Stimulated activated effector memory CD8-positive, alpha-beta T cell treated with anti-CD3 and anti-CD28 coated beads, Interleukin-12 subunit alpha, Interleukin-12 subunit beta, amount 100 ng/mL, for 72 hours (primary cell): ENCODE measurements around the gene HEPACAM.
A peak's percentile ranks its signal among the peaks of the same experiment; 100 is the strongest.
"Not testable (repeated sequence)": the region's sequence is repeated elsewhere in the genome, so short reads cannot be mapped to it uniquely, and the experiment has no call there.

ENCODE experiments used
- ATAC-seq: fragments of 150-1000 bp; cut with Tn5 transposase; 2 replicates; pipeline ENCODE4 v1.10.0; 2021
- DNase-seq, 2 donors: peaks; one replicate each; pipeline ENCODE4 v3.0.0; 2021 to 2022; ENCODE audit warnings: low spot score in 2 of 2
- H3K27ac Mint-ChIP-seq: one replicate; pipeline ENCODE4 v1.8.0; 2022; ENCODE audit warnings: mild to moderate bottlenecking, mixed read lengths
- H3K36me3 Mint-ChIP-seq: one replicate; pipeline ENCODE4 v1.8.0; 2022; ENCODE audit warnings: mild to moderate bottlenecking, mixed read lengths
- H3K4me1 Mint-ChIP-seq: one replicate; pipeline ENCODE4 v1.8.0; 2022; ENCODE audit warnings: mixed read lengths
- H3K4me3 Mint-ChIP-seq: one replicate; pipeline ENCODE4 v1.8.0; 2022; ENCODE audit warnings: mild to moderate bottlenecking, mixed read lengths
- H3K9me3 Mint-ChIP-seq: one replicate; pipeline ENCODE4 v1.8.0; 2022; ENCODE audit warnings: mixed read lengths

The HEPACAM gene, protein sequence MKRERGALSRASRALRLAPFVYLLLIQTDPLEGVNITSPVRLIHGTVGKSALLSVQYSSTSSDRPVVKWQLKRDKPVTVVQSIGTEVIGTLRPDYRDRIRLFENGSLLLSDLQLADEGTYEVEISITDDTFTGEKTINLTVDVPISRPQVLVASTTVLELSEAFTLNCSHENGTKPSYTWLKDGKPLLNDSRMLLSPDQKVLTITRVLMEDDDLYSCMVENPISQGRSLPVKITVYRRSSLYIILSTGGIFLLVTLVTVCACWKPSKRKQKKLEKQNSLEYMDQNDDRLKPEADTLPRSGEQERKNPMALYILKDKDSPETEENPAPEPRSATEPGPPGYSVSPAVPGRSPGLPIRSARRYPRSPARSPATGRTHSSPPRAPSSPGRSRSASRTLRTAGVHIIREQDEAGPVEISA

DNA sequence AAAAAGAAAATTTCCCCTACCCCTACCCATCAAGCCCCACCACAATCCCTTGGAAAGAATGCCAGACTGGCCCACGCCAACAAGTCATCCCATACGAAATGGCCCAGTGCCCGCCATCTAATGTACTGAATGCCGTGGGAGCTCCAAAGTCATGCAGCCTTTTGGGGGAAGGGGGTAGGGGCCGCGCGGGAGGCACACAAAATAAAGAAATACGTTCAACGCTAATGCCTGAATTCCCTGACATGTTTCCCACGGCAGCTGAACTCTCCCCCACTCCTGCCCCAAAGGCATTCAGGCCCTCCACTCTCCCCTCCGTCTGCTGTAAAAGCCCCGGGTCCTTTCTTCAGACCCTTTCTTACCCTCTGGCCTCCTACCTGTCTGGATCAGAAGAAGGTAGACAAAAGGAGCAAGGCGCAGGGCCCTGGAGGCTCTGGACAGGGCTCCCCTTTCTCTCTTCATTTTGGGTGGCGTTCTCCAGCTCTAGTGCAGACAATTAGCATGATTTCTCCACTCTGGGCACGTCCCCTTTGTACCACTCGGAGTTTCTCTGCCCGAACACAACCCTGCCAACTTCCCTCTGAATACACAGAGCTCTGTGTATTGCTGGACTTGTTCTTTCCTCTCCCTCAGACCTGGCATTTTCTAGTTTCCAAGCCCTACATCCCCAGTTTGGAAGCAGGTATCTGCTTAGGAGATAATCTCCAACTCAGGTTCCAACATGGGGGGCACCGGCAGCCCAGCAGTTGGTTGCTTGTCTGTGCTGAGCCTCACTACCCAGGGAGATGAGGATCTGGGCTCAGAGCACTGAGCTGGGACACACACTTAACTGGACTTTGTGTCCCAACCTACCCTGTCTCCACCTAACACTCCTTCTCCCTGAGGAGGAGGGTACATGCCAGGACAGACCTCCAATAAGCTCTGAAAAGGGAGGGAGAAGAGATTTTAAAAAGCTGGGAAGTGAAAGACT, at the start of gene HEPACAM:
Gene HEPACAM, minus strand, starts transcription at position 500 of the 967 bp plus-strand sequence. Its CDS starts 41 bp downstream, at position 459.
- no peaks in the 10 kb centered on the region for H3K4me1 Mint-ChIP-seq
- ATAC-seq (no peak), DNase-seq (peak in 1 of 2 donors; percentile 30)
- H3K27ac Mint-ChIP-seq: no peak within 1 kb of the TSS
- no peak within 1 kb of the TSS for H3K4me3 Mint-ChIP-seq
- no peaks in the 10 kb centered on the region for H3K36me3 Mint-ChIP-seq
- H3K9me3 Mint-ChIP-seq: no peaks in the 10 kb centered on the region

DNA sequence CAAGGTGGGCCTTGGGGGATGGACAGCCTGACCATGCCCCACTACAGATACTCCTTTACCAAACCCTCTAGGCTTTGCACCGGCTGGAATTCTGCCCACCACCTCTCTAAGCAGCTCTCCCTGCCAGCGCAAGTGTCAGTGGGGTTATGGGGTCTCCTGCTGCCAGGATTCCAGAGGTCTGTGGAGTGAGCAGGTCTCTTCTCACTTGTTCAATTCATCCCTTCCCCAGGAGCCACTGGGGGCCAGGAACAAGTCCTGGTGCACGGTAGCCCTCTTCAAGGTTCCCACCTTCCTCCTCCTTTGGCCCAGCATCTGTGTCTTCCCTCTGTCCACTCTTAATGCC, 48.6 kb upstream of the HEPACAM start:
- Mint-ChIP-seq H3K9me3 (peaks cover 7% of the 10 kb centered on the region), H3K27ac (no peak overlapping the region), H3K36me3 (no peaks in the 10 kb centered on the region), H3K4me3 (no peak overlapping the region), H3K4me1 (no peaks in the 10 kb centered on the region)
- ATAC-seq (no peak), DNase-seq (no peak)

DNA sequence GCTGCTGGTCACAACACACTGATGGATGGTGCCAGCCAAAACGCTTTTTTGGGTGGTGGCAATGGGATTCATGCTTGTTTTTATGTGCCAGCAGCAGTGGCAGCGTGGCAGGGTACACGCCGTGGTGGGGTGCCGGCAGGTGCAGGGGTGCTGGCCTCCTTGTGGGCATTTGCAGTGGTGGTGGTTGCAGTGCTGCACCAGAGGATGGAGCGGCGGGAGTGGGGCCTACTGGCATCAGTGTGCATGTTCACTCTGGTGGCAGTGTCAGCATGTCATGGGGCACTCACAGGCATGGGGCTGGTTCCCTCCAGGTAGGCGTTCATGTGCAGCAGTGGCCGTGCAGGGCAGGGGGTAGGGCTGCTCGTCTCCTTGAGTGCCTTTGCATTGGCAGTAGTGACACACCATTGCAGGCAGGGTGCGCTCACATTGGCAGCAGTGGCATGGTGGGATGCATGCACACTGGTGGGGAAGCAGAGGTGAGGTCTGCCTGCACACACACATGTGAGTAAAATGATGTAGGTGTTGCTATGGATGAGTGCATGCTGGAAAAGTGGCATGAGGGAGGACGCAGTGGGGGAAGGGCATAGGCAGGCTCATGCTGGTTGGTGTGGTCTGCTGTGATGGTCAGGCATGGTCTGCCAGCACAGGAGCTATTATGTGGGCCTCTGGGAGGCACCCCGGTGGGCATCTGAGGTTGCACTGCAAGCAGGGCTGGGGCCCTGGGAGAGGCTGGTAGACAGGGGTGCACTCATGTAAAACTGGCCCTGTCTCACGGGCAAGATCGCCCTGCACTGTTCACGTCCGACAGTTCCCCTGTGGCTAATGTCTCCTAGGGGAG, 48.0 kb upstream of the HEPACAM start:
- no peaks in the 10 kb centered on the region for H3K36me3 Mint-ChIP-seq
- H3K4me3 Mint-ChIP-seq: no peak overlapping the region
- H3K4me1 Mint-ChIP-seq: no peaks in the 10 kb centered on the region
- no peak overlapping the region for H3K27ac Mint-ChIP-seq
- ATAC-seq: no peak
- DNase-seq: no peak
- H3K9me3 Mint-ChIP-seq: peaks cover 9% of the 10 kb centered on the region

DNA sequence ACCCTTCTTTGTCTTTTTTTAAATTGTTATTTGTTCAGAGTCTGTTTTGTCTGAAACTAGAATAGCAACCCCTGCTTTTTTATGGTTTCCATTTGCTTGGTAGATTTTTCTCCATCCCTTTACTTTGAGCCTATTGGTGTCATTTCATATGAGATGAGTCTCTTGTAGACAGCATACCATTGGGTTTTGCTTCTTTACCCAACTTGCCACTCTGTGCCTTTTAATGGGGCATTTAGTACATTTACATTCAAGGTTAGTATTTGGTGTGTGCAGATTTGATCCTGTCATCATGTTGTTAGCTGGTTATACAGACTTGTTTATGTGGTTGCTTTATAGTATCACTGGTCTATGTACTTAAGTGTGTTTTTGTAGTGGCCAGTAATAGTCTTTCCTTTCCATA, 46.2 kb upstream of the HEPACAM start:
- DNase-seq (no peak), ATAC-seq (no peak)
- no peak overlapping the region for H3K27ac Mint-ChIP-seq
- peaks cover 9% of the 10 kb centered on the region for H3K9me3 Mint-ChIP-seq
- H3K36me3 Mint-ChIP-seq: no peaks in the 10 kb centered on the region
- H3K4me3 Mint-ChIP-seq: no peak overlapping the region
- H3K4me1 Mint-ChIP-seq: no peaks in the 10 kb centered on the region

DNA sequence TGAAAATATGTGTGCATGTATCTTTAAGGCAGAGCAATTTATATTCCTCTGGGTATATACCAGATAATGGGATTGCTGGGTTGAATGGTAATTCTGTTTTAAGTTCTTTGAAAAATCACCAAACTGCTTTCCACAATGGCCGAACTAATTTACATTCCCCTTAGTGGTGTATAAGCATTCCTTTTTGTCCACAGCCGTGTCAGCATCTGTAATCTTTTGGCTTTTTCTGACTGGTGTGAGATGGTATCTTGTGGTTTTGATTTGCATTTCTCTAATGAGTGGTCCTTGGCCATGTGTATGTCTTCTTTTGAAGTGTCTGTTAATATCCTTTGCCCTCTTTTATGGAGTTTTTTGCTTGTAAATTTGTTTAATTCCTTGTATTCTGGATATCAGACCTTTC, 42.5 kb upstream of the HEPACAM start:
- Mint-ChIP-seq H3K4me3 (no peak overlapping the region), H3K4me1 (no peaks in the 10 kb centered on the region), H3K9me3 (peaks cover 9% of the 10 kb centered on the region), H3K36me3 (no peaks in the 10 kb centered on the region), H3K27ac (no peak overlapping the region)
- ATAC-seq: no peak
- DNase-seq: no peak

DNA sequence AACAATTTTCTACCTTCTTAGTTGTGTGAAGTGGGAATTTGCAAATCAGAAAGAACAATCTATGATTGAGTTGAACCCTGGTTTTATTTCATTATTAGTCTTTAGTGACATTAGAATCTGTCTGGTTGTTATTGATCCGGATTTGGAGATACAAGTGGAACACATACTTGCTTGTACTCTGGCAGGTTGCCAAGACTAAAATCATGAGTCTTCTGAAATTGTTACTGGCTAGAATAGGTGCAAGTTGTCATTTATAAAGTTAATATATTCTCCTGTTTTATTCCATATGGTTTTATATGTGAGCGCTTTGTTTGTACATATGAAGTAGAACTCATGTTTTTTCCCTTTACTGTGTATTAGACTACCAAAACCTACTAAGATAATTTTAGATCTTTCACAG, 41.2 kb upstream of the HEPACAM start:
- H3K4me1 Mint-ChIP-seq: no peaks in the 10 kb centered on the region
- no peak for DNase-seq

DNA sequence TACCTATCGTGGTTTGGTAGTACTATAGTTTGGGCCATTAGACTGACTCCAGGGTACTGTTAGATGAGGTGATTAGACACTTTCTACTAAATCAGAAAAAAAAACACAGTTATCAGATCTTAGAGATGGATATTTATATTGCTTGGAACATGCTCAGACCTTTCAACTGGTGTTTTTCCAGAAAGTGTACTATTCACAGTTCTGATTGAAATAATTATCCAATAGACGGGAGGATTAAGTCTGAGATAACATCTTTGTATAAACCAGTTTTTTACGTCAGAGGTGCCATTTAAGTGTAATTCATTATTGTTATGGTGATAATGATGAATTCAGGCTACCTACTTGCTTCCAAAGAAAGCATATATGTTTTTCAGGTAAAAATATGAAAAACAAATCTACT, 40.7 kb upstream of the HEPACAM start:
- no peaks in the 10 kb centered on the region for H3K4me1 Mint-ChIP-seq
- H3K9me3 Mint-ChIP-seq: peaks cover 6% of the 10 kb centered on the region
- ATAC-seq (no peak), DNase-seq (no peak)
- no peaks in the 10 kb centered on the region for H3K36me3 Mint-ChIP-seq
- H3K27ac Mint-ChIP-seq: no peak overlapping the region
- H3K4me3 Mint-ChIP-seq: no peak overlapping the region

More for the DNA sequence above, 41.2 kb upstream of the HEPACAM start:
- no peak for ATAC-seq
- peaks cover 6% of the 10 kb centered on the region for H3K9me3 Mint-ChIP-seq
- H3K4me3 Mint-ChIP-seq: no peak overlapping the region
- H3K36me3 Mint-ChIP-seq: no peaks in the 10 kb centered on the region
- H3K27ac Mint-ChIP-seq: no peak overlapping the region

DNA sequence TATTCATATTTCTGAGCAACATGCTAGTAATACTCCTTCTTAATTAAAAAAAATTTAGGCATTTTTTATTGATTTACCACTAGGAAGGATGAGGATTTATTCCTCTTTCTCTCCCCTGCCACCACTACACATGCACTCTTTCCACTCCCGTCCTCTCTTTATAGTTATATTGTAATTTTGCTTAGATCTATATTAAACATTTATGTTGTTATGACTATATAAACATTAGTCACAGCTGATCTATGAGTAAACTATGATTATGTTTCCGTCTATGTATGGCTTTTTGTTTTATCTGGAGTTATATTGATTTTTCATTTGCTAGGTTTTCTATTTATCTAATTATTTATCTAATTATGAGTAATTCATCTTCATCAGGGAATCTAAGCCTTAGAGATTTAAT, 36.0 kb upstream of the HEPACAM start:
- DNase-seq (no peak), ATAC-seq (no peak)
- Mint-ChIP-seq H3K4me3 (no peak overlapping the region), H3K27ac (no peak overlapping the region), H3K36me3 (no peaks in the 10 kb centered on the region), H3K4me1 (no peaks in the 10 kb centered on the region), H3K9me3 (no peaks in the 10 kb centered on the region)

DNA sequence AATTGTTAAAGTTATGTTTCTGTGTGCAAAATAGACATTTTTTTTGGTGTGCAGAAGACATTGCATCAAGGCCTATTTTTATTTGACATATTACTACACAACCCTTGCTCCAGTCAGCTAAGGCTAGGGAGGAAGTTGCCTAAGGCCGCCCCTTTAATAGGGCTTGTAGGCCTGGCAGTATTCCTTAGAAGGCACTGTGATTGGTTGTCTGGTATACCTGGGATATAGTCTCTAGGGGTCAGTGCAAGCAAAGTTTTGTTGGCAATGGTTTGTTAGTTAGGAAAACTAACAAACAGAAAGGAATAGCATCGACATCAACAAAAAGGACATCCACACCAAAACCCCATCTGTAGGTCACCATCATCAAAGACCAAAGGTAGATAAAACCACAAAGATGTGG, 35.1 kb upstream of the HEPACAM start:
- ATAC-seq (no peak), DNase-seq (no peak)
- H3K9me3 Mint-ChIP-seq: no peaks in the 10 kb centered on the region
- no peak overlapping the region for H3K27ac Mint-ChIP-seq
- no peaks in the 10 kb centered on the region for H3K4me1 Mint-ChIP-seq
- H3K36me3 Mint-ChIP-seq: no peaks in the 10 kb centered on the region
- H3K4me3 Mint-ChIP-seq: no peak overlapping the region

DNA sequence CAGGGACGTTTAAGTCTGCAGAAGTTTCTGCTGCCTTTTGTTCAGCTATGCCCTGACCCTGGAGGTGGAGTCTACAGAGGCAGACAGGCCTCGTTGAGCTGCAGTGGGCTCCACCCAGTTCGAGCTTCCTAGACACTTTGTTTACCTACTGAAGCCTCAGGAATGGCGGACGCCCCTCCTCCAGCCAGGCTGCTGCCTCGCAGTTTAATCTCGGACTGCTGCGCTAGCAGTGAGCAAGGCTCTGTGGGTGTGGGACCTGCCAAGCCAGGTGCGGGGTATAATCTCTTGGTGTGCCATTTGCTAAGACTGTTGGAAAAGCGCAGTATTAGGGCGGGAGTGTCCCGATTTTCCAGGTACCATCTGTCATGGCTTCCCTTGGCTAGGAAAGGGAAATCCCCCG, 32.4 kb upstream of the HEPACAM start:
- not testable (repeated sequence) for ATAC-seq, H3K27ac Mint-ChIP-seq, H3K36me3 Mint-ChIP-seq, H3K4me3 Mint-ChIP-seq, H3K4me1 Mint-ChIP-seq, DNase-seq, H3K9me3 Mint-ChIP-seq

DNA sequence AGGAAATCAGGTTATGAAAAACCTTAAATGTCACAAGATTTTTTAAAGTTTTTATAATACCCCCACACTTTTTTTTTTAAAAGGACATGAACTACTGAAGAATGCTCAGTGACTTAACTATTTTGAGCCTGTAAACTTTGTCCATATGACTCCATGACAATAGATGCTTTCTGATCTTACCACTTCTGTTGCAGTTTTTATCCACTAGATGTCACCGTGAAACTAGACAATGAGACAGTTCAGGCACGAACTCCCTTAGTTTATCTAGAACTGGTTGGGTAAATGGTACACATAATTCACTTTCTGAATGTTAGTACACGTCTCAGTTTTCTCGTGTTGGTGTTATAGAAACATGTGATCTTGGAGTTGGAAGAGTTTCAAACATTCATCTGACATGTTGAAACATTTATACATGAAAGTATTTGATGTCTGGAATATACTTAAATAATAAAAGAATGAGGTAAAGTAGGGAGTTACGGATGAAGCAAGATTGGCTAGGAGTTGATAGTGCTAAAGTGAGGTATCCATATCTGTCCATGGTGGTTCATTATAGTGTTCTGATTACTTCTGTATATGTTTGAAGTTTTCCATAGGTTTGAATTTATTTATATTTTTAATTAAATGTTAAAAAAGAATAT, 26.2 kb upstream of the HEPACAM start:
- no peak overlapping the region for H3K27ac Mint-ChIP-seq
- H3K4me1 Mint-ChIP-seq: no peaks in the 10 kb centered on the region
- DNase-seq: no peak
- ATAC-seq: peak; percentile 91
- no peak overlapping the region for H3K4me3 Mint-ChIP-seq
- no peaks in the 10 kb centered on the region for H3K36me3 Mint-ChIP-seq
- no peaks in the 10 kb centered on the region for H3K9me3 Mint-ChIP-seq

DNA sequence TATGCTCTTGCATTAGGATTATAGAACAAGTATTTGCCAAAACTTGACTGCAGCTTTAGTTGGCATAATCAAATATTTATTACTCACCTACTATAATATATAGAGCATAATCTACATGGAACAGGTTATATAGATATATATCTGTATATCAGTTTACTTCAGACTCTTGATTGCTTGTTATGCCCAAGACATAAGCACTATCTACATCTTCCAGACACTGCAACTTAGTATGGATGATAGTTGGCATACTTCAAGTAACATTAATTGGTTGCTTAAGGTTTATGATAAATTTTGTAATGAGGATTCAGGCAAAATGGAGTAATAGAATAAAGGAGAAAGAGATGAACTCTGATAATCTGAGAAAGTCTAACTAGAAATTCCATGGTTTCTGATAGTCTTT, 19.2 kb upstream of the HEPACAM start:
- Mint-ChIP-seq H3K27ac (no peak overlapping the region), H3K36me3 (no peaks in the 10 kb centered on the region), H3K4me1 (no peaks in the 10 kb centered on the region), H3K9me3 (no peaks in the 10 kb centered on the region), H3K4me3 (no peak overlapping the region)
- ATAC-seq: no peak
- no peak for DNase-seq

DNA sequence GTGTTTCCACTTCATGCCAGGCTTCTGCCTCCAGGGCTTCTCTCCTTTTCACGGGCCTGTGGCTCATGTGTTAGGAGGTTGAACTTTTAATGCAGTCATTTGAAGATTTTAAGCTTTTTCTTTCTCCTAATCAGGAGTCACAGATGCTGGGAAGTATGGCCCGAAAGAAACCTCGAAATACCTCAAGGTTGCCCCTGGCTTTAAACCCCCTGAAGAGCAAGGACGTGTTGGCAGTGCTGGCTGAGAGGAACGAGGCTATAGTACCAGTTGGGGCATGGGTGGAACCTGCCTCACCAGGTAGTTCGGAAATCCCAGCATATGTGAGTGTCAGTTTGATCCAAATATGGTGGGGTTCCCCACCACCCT, 18.7 kb upstream of the HEPACAM start:
- H3K4me1 Mint-ChIP-seq: no peaks in the 10 kb centered on the region

DNA sequence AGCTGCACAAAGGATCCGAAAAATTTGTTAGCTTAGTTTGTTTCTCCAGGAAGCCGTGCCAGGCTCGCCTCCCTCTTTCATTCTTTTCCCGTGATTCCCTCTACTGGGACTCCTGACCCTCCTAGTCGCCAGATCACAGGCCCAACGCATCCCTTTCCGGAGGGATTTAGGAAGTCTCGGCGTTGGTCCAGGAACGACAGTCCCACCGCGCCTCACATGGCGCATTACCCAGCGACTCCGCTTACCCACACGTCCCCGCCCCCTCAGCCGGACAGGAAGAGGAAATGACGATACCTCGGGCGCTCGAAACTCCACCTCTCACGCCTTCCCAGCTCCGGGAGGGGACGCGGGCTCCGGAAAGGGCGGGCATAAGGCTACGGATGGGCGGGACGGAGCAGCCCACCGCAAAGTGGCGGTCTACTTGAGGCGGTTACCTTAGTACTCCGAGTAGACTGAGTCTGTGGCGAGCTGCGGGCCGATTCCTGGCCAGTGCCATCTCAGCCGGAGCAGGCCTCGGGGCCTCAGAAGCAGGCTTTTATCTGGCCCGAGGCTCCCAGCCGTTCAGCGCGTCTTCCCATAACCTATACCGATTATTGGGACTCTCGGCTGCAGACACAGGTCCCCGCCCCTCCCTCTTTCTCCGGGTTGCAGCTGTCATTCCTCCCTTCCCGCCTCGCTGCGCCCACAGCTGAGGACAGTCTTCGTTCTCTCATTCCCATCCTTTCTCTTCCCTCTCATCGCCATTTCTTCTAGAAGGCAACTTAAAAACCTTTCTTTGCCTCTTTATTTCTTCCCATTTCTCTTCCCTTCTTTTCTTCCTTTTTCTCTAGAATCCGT, 18.1 kb upstream of the HEPACAM start, which contains the start of gene CCDC15:
Gene CCDC15, plus strand, starts transcription at position 450 of the 837 bp plus-strand sequence. CDS start 531 bp downstream, outside the sequence.
- no peak within 1 kb of the TSS for H3K4me3 Mint-ChIP-seq
- no peaks in the 10 kb centered on the region for H3K36me3 Mint-ChIP-seq
- DNase-seq (peak; percentile 78 to 95), ATAC-seq (peak; percentile 98)
- H3K4me1 Mint-ChIP-seq: no peaks in the 10 kb centered on the region
- no peaks in the 10 kb centered on the region for H3K9me3 Mint-ChIP-seq
- H3K27ac Mint-ChIP-seq: no peak within 1 kb of the TSS

More for the DNA sequence above, 18.7 kb upstream of the HEPACAM start:
- no peaks in the 10 kb centered on the region for H3K9me3 Mint-ChIP-seq
- no peak overlapping the region for H3K4me3 Mint-ChIP-seq
- DNase-seq: no peak
- H3K36me3 Mint-ChIP-seq: no peaks in the 10 kb centered on the region
- no peak overlapping the region for H3K27ac Mint-ChIP-seq
- no peak for ATAC-seq
